D721Med (cell line): Measurements from ENCODE around the gene KIF3C.
"Not testable (repeated sequence)": the region's sequence is repeated elsewhere in the genome, so short reads cannot be mapped to it uniquely, and the experiment has no call there.

Experiments
- DNase-seq: peaks from one replicate; pipeline ENCODE4 v3.0.0; 2011; ENCODE audit warnings: low spot score; ENCODE audit not compliant: insufficient read length
- FAIRE-seq: peaks from 2 replicates; lab custom pipeline; 2011; peaks lifted over from hg19 to GRCh38; lab: Jason Lieb, UNC
- TF ChIP-seq, protein P1 (sequence below): IDR thresholded peaks from 2 replicates; pipeline ENCODE4 v1.5.1; 2012; ENCODE audit warnings: mild to moderate bottlenecking, control low read depth; ENCODE audit not compliant: insufficient read depth; ENCODE audit errors: missing control alignments

The KIF3C gene

DNA sequence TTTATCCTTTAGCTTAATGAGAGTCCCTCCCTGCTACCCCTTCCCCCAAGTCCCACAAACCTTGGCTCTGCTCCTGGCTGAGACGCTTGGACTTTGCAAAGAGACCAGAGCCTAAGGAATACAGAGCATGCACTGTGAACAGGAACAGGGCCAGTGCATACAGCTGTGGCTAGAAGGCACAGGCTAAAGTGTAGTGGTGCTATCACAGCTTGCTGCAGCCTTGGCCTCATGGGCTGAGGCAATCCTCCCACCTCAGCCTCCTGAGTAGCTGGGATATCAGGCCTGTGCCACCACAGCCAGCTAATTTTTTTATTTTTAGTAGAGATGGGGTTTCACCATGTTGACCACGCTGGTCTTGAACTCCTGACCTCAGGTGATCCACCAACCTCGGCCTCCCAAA lies 64.5 kb downstream of the KIF3C start:
- DNase-seq (no peak), FAIRE-seq (no peak)
- TF ChIP-seq, protein P1, sequence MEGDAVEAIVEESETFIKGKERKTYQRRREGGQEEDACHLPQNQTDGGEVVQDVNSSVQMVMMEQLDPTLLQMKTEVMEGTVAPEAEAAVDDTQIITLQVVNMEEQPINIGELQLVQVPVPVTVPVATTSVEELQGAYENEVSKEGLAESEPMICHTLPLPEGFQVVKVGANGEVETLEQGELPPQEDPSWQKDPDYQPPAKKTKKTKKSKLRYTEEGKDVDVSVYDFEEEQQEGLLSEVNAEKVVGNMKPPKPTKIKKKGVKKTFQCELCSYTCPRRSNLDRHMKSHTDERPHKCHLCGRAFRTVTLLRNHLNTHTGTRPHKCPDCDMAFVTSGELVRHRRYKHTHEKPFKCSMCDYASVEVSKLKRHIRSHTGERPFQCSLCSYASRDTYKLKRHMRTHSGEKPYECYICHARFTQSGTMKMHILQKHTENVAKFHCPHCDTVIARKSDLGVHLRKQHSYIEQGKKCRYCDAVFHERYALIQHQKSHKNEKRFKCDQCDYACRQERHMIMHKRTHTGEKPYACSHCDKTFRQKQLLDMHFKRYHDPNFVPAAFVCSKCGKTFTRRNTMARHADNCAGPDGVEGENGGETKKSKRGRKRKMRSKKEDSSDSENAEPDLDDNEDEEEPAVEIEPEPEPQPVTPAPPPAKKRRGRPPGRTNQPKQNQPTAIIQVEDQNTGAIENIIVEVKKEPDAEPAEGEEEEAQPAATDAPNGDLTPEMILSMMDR, result no peak

DNA sequence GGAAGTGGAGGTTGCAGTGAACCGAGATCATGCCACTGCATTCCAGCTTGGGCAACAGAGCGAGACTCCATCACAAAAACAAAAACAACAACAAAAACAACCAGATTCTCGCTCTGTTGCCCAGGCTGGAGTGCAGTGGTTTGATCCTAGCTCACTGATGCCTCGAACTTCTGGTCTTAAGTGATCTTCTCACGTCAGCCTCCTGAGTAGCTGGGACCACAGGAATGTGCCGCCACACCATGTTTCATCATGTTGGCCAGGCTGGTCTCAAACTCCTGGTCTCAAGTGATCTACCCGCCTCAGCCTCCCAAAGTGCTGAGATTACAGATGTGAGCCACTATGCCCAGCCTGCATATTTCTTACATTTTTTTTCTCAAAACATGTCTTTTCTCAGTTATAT lies 64.9 kb downstream of the KIF3C start:
- FAIRE-seq, result not testable (repeated sequence)

GRCh38 chr2:25915944-25916772 lies 66.1 kb downstream of the KIF3C start:
- not testable (repeated sequence) for DNase-seq, FAIRE-seq

More for the DNA sequence above, 64.9 kb downstream of the KIF3C start:
- not testable (repeated sequence) for DNase-seq

GRCh38 chr2:25915411-25915810 lies 66.9 kb downstream of the KIF3C start:
- not testable (repeated sequence) for FAIRE-seq, DNase-seq

- not testable (repeated sequence) for FAIRE-seq, DNase-seq
These were observed 68.7 kb downstream of the KIF3C start for GRCh38 chr2:25913696-25913973.

DNA sequence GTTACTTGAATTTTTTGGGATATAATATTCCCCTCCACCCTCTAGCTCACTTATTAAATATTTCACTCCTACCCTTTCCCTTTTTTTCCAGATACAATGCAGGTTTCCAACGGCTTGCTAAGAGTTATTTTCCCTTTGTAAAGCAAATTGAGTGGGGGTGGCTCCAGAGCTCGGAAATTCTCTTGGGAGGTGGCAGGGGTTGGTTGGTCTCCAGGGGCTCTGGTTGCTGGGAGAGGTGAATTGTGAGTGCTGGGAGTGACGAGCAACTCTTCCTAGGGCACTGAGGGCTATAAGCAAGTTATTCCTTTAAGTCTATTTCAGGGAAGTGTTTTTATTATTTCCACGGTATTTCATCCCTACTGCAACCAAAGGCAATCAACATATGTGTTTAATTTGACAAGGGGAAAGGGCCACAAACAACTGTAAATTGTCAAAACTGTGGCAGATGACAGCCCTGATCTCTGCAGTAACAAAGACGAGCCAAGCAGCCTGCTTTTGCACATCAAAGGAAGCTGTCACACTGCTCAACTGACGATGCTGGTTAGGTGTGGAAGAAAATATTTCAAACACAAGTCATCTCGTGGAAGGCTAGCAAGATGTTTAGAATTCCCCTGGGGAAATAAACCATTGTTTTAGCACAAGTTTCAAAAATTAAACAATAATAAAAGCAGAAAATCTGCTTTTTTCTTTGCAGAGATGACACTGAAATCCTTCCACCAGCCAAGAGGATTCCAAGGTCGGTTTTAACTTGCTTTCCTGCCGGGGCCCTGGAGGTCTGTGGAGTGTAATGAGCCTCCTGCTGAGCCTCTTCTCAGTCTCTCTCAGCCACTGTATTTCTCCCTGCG lies 69.2 kb downstream of the KIF3C start:
- TF ChIP-seq, protein P1, result no peak
- no peak for DNase-seq
- no peak for FAIRE-seq

GRCh38 chr2:25909574-25909973 lies 72.7 kb downstream of the KIF3C start:
- DNase-seq, FAIRE-seq: not testable (repeated sequence)

DNA sequence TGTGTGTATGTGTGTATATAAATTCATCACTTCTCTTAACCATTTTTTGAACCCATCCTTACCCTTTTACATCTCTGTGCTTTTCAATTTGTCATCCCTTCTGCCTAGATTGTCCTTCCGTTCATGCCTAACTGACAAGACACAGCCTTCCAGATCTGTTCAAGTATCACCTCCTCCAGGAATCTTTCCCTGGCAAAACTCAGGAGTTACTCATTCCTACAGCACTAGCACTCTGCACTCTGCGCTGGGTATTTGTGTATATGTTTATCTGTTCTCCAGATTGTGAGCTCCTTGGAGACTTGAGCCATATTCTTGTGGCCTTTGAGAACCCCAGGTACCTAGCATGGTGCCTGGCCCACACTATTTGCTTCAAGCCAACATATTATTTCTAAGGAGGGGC lies 77.2 kb downstream of the KIF3C start:
- TF ChIP-seq, protein P1, result no peak
- FAIRE-seq (no peak), DNase-seq (no peak)

DNA sequence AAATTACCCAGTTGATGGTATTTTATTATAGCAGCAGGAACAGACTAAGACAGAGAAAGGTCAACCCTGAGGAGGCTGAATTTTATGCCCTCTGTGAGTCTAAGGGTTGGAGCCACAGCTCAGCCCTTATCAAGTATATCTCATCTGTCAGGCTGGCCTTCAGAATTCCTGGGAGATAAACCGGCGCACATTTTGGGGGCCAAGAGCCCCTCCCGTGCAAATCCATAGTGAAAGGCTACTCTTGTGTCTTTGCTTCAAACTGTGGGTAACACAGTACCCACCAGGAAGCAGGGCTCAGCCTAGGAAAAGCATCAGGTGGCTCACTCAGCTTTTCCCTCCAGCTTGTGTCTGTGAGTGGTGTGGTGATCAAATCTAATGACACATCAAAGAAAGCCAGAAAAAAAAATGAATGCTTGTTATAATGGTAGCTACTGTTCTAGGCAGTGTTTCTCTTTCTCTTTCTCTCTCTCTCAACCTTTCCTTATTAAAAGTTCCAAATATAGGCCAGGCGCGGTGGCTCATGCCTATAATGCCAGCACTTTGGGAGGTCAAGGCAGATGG lies 79.0 kb downstream of the KIF3C start:
- DNase-seq (no peak), FAIRE-seq (no peak)
- TF ChIP-seq, protein P1, result no peak
